Fibroblast of lung (primary cell): ENCODE results near the gene ZNF451.

ENCODE experiments used
- CTCF ChIP-seq, 2 donors: IDR thresholded peaks in 1 of 2; conservative IDR thresholded peaks in 1 of 2; 1 replicate in 1 of 2; 2 replicates in 1 of 2; pipeline ENCODE4 v1.5.1; 2011 to 2012; ENCODE audit warnings: low read length in 2 of 2, control low read depth in 1 of 2, inconsistent platforms in 1 of 2, low read depth in 1 of 2, mild to moderate bottlenecking in 1 of 2
- EZH2 ChIP-seq: IDR thresholded peaks from 2 replicates; pipeline ENCODE4 v1.5.1; 2012; ENCODE audit warnings: low read length, control low read depth, mild to moderate bottlenecking; ENCODE audit errors: missing control alignments

- TF ChIP-seq CTCF (conservative IDR thresholded peaks at IDR 0.05 in 1 of 2, IDR thresholded peaks at IDR 0.05 in 1 of 2; ENCODE audit: low read depth in 1 of 2, low read length in 2 of 2), result no peak
- TF ChIP-seq EZH2, result no peak
Measured at GRCh38 chr6:57127763-57128162, 37.8 kb downstream of the ZNF451 start.
